ENCODE results near the gene TCHHL1.

- TF ChIP-seq CTCF (IDR thresholded peaks at IDR 0.05; ENCODE audit: insufficient read depth, low read length) (no peak), POLR2AphosphoS5 (IDR thresholded peaks at IDR 0.05; ENCODE audit: low read depth) (no peak), REST (IDR thresholded peaks at IDR 0.05; ENCODE audit: insufficient replicate concordance, low read depth) (no peak), GABPA (IDR thresholded peaks at IDR 0.05; ENCODE audit: low read depth) (no peak), SPI1 (IDR thresholded peaks at IDR 0.05; ENCODE audit: borderline replicate concordance, low read depth) (no peak)
Measured at GRCh38 chr1:152125834-152126443, 37.1 kb upstream of the TCHHL1 start.
